Measurements from ENCODE around the gene RUFY1.

DNA sequence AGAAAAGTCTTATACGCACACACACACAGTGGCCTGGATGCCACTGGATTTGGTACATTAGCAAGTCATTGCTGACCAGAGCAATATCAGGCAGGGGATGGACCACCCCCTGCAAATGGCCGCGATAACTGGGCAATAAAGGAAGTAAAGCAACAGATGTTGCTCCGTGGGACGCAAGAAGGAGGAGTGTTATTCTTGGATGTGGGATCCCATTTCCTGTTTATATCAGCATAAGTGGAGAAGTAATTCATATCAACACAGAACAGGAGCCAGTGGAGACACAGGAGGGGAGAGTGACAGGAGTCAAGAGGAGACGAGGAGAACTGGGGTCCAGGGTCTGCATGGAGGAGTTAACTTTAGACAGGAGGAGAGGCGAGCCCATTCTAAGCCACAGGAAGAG, 18.4 kb downstream of the RUFY1 start:
- TF ChIP-seq, protein P1, sequence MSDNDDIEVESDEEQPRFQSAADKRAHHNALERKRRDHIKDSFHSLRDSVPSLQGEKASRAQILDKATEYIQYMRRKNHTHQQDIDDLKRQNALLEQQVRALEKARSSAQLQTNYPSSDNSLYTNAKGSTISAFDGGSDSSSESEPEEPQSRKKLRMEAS (IDR thresholded peaks at IDR 0.05; ENCODE audit: insufficient read depth, insufficient read length), result no peak
- TF ChIP-seq, protein P2, sequence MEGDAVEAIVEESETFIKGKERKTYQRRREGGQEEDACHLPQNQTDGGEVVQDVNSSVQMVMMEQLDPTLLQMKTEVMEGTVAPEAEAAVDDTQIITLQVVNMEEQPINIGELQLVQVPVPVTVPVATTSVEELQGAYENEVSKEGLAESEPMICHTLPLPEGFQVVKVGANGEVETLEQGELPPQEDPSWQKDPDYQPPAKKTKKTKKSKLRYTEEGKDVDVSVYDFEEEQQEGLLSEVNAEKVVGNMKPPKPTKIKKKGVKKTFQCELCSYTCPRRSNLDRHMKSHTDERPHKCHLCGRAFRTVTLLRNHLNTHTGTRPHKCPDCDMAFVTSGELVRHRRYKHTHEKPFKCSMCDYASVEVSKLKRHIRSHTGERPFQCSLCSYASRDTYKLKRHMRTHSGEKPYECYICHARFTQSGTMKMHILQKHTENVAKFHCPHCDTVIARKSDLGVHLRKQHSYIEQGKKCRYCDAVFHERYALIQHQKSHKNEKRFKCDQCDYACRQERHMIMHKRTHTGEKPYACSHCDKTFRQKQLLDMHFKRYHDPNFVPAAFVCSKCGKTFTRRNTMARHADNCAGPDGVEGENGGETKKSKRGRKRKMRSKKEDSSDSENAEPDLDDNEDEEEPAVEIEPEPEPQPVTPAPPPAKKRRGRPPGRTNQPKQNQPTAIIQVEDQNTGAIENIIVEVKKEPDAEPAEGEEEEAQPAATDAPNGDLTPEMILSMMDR (IDR thresholded peaks at IDR 0.05; ENCODE audit: extremely low read depth in 1 of 2, insufficient read depth in 1 of 2, low read depth in 1 of 2, low read length in 2 of 2), result no peak
- TF ChIP-seq EZH2 (IDR thresholded peaks at IDR 0.05; ENCODE audit: borderline replicate concordance, low read depth, low read length, severe bottlenecking), result no peak
- TF ChIP-seq POLR2A (IDR thresholded peaks at IDR 0.05; ENCODE audit: low read depth, low read length), result no peak
- TF ChIP-seq POLR2AphosphoS5 (IDR thresholded peaks at IDR 0.05; ENCODE audit: insufficient read depth, low read depth, low read length), result peak; percentile 37
- no peak for TF ChIP-seq MYC (IDR thresholded peaks at IDR 0.05; ENCODE audit: low read depth, low read length)

Data from endothelial cell of umbilical vein (primary cell).